Activated effector memory CD4-positive, alpha-beta T cell treated with anti-CD3 and anti-CD28 coated beads, Interleukin-2, amount 50 U/mL, for 16 hours (primary cell): ENCODE results near the gene UBA1.
"Not testable (repeated sequence)": the region's sequence is repeated elsewhere in the genome, so short reads cannot be mapped to it uniquely, and the experiment has no call there.

Experiments used
- DNase-seq: peaks from one replicate; pipeline ENCODE4 v3.0.0-alpha.2; 2020

Gene UBA1

DNA sequence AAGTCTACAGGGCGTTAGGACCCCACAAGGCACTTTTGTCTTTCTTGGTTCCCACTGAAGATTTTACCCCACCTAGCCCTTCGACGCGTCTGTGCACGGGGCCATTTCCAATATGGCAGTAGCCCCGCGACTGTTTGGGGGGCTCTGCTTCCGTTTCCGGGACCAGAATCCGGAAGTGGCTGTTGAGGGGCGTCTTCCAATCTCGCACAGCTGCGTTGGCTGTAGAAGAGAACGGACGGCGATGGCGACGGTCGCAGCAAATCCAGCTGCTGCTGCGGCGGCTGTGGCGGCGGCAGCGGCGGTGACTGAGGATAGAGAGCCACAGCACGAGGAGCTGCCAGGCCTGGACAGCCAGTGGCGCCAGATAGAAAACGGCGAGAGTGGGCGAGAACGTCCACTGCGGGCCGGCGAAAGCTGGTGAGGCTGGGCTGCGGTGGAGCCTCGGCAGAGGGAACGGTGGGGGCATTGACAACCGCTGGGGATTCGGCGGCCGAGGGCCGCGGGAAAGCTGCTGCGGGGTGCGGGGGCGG is 39.2 kb downstream of the UBA1 start, which contains the start of gene USP11:
Gene USP11 (plus strand): TSS at position 207 of the 530 bp plus-strand sequence. CDS start 35 bp downstream, at position 242.
- peak; percentile 73 for DNase-seq

DNA sequence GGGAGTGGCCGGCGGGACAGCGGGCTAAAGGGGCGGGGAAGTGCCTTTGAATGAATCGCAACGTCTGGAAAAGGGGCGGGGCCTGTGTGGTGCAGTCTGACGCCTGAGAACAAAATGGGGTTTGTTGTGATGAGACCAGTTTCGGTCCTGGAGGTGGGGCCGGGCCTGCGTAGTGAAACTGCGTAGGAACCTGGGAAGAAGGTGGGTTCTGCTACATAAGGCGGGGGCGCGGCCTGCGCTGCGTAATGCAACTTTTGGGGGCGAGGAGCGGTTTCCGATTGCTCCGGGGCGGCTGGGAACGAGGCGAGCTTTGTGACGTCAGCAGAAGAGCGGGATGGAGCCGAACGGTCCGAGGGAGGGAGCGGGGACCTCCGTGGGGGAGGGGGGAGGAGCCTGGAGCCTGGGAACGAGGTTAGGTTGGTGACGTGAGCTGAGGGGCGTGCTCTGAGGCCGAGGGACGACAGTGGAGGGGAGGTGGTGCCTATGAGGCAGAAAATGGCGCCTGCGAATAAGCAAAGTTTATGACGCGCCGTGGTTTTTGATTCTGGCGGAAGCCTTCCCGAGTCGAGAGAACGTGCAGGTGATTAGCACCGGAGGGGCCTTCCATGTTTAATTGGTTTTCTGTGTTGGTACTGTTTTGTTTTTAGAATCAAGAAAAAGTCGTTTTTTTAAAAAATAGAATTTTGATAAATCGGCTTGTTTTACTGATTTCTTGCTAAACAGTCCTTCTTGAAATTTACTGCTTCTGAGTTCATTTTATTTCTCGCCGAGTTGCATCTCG is 39.9 kb downstream of the UBA1 start:
- DNase-seq: peak; percentile 96

DNA sequence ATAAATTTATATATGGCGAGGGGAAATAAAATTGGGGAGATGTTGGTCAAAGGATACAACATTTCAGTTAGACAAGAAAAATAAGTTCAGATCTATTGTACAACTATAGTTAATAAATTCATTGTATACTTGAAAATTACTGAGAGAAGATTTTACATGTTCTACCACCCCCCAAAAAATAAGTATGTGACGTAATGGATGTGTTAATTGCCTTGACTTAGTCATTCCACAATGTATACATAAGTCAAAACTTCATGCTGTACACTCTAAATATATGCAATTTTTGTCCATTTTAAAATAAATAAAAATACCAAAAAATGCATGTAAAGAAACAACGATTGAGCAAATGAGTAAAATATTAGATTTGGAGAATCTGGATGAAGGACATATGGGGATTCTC is 41.0 kb downstream of the UBA1 start:
- no peak for DNase-seq

DNA sequence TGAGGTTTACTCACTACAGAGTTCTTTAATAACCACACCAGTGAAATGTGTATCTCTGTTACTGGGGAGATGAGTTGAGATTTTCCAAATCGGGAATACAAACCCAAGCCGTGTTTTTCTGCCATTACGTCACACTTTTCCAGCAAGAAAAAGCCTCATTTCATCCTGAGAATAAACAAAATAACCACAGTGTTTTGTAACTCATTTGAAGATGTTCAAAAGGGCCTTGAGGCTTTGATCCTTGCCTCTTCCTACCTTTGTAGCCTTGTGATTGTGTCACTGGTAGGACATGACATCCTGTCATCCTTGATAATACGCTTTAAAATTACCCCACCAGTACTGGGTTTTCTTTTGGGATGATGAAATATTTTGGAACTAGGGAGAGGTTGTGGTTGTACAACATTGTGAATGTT is 42.1 kb downstream of the UBA1 start:
- DNase-seq: no peak

DNA sequence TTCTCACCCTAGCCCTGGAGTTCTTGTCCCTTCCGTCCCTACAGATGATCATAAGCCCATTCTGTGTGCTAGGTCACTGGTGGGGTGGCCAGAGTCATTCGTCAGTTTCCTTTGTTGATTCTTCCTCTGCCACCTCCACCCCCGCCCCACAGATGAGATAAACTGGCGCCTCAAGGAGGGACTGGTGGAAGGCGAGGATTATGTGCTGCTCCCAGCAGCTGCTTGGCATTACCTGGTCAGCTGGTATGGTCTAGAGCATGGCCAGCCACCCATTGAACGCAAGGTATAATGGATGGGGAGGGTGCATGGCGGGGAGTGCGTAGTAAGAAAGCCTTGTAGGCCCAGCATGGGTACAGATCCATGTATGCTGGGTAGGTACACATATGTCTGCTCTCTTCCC is 45.6 kb downstream of the UBA1 start:
- DNase-seq: no peak

DNA sequence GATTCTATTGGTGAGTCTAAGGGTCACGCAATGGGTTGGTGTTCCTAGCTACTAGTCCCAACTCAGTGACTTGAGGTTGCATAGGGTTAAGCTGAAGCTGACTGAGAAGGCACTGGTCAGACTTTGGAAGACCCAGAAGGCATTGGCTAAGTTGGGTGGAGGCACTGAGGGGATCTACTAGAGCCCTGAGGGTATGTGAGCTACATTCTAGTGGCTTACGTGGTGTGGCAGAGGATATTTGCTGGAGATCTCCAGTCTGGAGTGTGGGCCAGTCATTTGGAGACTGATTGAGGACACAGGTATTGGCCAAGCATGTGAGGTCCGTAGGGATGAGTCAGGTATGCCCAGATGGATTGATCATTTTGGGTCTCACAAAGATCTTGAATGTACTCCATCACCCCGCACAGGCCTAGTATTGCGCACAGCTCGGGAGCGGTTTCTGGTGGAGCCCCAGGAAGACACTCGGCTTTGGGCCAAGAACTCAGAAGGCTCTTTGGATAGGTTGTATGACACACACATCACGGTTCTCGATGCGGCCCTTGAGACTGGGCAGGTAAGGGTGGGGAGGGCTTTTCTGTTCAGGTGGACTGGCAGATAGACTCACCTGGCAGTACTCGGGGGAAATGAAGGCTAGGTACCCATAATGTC is 46.4 kb downstream of the UBA1 start:
- DNase-seq: no peak

DNA sequence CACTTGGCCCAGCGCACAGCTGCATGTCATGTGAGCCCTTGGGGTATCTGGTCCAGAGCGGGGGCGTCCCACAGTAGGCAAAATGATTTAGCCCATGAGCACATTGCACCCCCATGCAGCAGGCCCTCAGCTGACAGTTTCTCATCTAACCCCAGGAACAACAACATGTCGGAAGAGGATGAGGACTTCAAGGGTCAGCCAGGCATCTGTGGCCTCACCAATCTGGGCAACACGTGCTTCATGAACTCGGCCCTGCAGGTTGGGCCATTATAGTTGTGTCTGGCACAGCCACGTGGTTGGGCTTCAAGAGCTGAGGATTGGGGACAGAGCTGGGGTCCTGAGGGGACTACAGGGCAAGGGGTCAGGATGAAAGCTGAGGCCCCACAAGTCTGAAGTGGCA is 47.0 kb downstream of the UBA1 start:
- DNase-seq: no peak

DNA sequence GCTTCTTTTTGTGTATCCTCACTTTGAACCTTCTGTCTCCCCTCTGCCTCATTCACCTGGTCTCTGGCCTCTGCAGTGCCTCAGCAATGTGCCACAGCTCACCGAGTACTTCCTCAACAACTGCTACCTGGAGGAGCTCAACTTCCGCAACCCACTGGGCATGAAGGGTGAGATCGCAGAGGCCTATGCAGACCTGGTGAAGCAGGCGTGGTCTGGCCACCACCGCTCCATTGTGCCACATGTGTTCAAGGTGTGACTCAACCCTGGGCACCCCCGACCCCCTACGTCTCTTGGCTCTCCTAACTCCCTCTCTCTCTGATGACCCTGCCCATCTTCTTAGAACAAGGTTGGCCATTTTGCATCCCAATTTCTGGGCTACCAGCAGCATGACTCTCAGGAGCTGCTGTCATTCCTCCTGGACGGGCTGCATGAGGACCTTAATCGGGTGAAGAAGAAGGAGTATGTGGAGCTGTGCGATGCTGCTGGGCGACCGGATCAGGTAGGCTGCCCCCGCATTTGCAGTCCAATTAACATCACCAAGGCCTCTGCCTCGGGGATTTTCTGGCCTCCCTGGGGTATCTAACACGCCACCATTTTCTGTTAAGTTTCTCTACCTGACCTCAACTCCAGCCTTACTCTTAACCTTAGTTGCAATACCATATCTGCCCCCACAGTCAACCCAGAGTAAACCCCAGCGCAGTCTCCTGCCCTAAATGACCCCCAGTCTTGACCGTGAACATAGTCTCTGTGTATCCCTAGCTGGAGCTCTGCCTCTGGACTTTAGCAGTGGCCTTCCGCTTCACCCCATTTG is 47.8 kb downstream of the UBA1 start:
- no peak for DNase-seq

DNA sequence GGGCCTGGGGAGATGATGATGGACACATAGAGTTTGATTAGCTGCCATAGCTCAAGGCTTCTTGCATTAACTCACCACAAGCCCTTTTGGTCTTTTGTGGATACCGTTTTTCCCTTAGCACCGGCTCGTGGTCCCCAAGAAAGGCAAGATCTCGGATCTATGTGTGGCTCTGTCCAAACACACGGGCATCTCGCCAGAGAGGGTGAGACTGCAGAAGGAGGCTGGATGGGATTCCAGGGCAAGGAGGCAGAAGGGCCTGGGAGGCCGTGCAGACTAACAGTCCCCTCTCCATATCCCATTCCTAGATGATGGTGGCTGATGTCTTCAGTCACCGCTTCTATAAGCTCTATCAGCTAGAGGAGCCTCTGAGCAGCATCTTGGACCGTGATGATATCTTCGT is 48.7 kb downstream of the UBA1 start:
- DNase-seq: no peak

DNA sequence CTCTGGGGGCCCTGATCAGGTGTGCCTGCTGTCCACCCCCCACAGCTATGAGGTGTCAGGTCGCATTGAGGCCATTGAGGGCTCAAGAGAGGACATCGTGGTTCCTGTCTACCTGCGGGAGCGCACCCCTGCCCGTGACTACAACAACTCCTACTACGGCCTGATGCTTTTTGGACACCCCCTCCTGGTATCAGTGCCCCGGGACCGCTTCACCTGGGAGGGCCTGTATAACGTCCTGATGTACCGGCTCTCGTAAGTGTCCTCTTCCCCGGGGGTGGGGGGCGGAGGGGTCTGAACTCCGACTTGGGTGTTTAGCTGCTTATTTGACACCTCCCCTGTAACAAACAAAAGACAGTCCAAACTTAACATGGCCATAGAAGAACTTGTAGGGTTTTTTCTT is 49.7 kb downstream of the UBA1 start:
- DNase-seq: no peak

DNA sequence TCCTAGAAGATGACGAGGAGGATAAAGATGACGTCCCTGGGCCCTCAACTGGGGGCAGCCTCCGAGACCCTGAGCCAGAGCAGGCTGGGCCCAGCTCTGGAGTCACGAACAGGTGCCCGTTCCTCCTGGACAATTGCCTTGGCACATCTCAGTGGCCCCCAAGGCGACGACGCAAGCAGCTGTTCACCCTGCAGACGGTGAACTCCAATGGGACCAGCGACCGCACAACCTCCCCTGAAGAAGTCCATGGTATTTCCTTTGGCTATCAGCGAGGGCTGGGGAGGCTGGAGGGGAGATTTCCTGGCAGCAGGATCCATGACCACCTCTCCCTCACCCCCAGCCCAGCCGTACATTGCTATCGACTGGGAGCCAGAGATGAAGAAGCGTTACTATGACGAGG is 51.0 kb downstream of the UBA1 start:
- DNase-seq: no peak

DNA sequence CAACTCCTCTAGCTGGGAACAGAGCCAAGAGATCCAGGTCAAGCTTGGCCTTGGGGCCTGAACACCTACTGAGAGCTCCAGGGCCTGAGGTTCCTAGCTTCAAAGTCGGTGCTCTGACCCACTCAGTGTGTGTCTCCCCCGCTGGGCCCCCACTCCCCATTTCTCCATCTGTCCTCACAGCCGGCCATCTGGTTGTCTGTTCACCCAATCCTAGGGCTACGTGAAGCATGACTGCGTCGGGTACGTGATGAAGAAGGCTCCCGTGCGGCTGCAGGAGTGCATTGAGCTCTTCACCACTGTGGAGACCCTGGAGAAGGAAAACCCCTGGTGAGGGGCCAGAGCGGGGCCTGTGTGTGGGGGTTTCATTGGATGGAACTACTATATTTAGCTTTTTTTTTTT is 51.5 kb downstream of the UBA1 start:
- no peak for DNase-seq

DNA sequence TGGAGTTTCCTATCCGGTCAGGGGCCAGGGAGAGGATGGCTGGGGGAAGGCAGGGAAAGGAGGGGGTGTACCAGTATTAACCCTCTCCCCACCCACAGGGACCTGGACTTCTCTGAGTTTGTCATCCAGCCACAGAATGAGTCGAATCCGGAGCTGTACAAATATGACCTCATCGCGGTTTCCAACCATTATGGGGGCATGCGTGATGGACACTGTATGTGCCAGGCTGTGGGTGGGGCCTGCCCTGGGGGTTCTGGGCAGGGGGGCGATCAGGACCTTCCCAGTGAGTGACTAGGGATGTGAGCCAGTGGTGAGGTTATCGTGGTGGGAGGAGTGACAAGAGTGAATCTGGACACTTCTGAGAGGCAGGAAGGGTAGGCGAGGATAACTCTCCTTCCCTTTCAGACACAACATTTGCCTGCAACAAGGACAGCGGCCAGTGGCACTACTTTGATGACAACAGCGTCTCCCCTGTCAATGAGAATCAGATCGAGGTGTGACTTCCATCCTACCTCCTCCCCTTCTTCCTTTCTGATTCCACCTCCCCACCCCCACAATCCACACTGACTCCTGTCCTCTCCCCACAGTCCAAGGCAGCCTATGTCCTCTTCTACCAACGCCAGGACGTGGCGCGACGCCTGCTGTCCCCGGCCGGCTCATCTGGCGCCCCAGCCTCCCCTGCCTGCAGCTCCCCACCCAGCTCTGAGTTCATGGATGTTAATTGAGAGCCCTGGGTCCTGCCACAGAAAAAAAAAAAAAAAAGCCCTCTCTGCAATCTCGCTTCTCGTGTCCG is 53.8 kb downstream of the UBA1 start:
- no peak for DNase-seq

DNA sequence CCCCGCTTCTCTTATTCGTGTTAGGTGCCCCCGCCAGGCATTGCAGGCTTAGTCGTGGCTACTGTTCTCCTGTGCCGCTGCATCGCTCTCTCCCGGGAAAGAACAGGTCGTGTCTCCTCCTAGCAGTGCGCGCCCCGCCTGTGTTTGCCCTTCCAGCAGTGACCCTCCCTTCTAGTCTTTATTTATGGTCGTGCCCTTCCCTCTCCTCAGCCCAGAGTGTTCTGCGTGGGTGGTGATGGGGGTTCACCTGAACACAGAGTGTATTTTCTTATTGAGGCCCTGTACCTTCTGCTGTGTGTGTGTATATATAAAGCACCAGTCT is 54.3 kb downstream of the UBA1 start:
- DNase-seq: no peak

DNA sequence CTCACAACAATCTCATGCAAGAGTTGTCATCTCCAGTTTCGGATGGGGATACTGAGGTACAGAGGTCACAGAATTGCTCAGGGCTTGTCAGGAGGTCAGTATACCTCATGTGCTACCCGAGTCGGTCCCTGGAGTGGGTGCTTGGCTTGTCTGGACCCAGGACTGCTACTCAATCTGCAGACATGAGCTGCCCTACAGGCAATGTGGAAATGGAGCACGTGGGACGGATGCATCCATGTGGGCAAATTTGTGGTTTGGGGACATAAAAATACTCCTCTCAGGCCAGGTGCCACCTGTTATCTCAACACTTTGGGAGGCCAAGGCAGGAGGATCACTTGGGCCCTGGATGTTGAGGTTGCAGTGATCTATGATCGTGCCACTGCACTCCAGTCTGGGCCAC is 54.9 kb downstream of the UBA1 start:
- DNase-seq: no peak

DNA sequence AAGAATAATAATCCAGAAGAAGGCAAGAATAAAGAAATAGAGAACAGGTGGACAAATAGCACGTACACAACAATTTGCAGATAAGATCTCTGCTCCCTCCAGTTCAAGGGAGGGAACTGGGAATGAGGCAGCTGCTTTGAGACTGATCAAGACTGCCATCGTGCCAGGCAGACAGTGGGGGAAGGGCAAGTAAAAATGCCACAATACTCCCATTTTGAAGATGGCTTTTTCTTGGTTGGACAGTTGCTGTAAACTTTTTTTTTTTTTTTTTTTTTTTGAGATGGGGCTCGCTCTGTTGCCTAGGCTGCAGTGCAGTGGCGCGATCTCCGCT is 56.4 kb downstream of the UBA1 start:
- DNase-seq: no peak

DNA sequence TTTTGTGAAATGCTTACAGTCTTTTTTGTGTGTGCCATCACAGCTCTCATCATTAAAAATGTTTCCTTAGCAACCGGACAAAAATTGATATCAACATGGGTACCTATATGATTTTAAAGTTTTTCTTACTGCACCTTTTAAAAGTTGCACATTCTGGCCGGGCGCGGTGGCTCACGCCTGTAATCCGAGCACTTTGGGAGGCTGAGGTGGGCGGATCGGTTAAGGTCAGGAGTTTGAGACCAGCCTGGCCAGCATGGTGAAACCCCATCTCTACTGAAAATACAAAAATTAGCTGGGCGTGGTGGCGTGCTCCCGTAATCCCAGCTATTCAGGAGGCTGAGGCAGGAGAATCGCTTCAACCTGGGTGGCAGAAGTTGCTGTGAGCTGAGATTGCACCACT is 64.0 kb downstream of the UBA1 start:
- DNase-seq: not testable (repeated sequence)
